ENCODE results near the gene MAGEB17.

- no peak for TF ChIP-seq CTCF (IDR thresholded peaks at IDR 0.05)
- TF ChIP-seq POLR2A (IDR thresholded peaks at IDR 0.05) = no peak
Measured at GRCh38 chrX:16143968-16144367, 23.3 kb upstream of the MAGEB17 start.
